Effector memory CD4-positive, alpha-beta T cell (primary cell): ENCODE results near the gene CATSPERE.
"Not testable (repeated sequence)": the region's sequence is repeated elsewhere in the genome, so short reads cannot be mapped to it uniquely, and the experiment has no call there.

Source experiments
- DNase-seq, 3 donors: peaks; one replicate each; pipeline ENCODE4 v3.0.0-alpha.2; 2020
- H3K27ac ChIP-seq: 2 replicates; pipeline ENCODE4 v1.7.0; 2013; ENCODE audit warnings: mild to moderate bottlenecking, low read length, moderate library complexity; ENCODE audit not compliant: insufficient read depth, poor library complexity, severe bottlenecking
- H3K27me3 ChIP-seq: replicated peaks from 2 replicates; pipeline ENCODE4 v1.7.0; 2013; ENCODE audit warnings: mild to moderate bottlenecking, low read length; ENCODE audit not compliant: insufficient read depth, control insufficient read depth, poor library complexity, severe bottlenecking
- H3K36me3 ChIP-seq: 2 replicates; pipeline ENCODE4 v1.7.0; 2013; ENCODE audit warnings: mild to moderate bottlenecking, low read length, moderate library complexity; ENCODE audit not compliant: control insufficient read depth, insufficient read depth
- H3K4me1 ChIP-seq: 2 replicates; pipeline ENCODE4 v1.7.0; 2013; ENCODE audit warnings: low read length, mild to moderate bottlenecking; ENCODE audit not compliant: control insufficient read depth, insufficient read depth, poor library complexity, severe bottlenecking
- H3K4me3 ChIP-seq: 2 replicates; pipeline ENCODE4 v1.7.0; 2013; ENCODE audit warnings: low read length, low read depth, mild to moderate bottlenecking; ENCODE audit not compliant: insufficient read depth, poor library complexity, severe bottlenecking
- H3K9me3 ChIP-seq: 2 replicates; pipeline ENCODE4 v1.7.0; 2013; ENCODE audit warnings: mild to moderate bottlenecking, low read length, moderate library complexity; ENCODE audit not compliant: control insufficient read depth

CATSPERE gene

GRCh38 chr1:244576259-244576892 is 115.3 kb downstream of the CATSPERE start:
- Histone ChIP-seq H3K27me3 (no peaks in the 10 kb centered on the region), H3K27ac (no peak overlapping the region), H3K4me1 (no peaks in the 10 kb centered on the region), H3K36me3 (no peaks in the 10 kb centered on the region), H3K9me3 (peaks cover 28% of the 10 kb centered on the region), H3K4me3 (no peak overlapping the region)
- no peak for DNase-seq

- peaks cover 28% of the 10 kb centered on the region for H3K9me3 ChIP-seq
- DNase-seq, H3K36me3 ChIP-seq, H3K4me3 ChIP-seq, H3K4me1 ChIP-seq, H3K27me3 ChIP-seq, H3K27ac ChIP-seq: not testable (repeated sequence)
Measured at GRCh38 chr1:244578205-244578604, 117.1 kb downstream of the CATSPERE start.

GRCh38 chr1:244583358-244583982 is 122.4 kb downstream of the CATSPERE start:
- Histone ChIP-seq H3K27me3 (no peaks in the 10 kb centered on the region), H3K4me1 (no peaks in the 10 kb centered on the region), H3K4me3 (no peak overlapping the region), H3K27ac (no peak overlapping the region), H3K9me3 (no peaks in the 10 kb centered on the region), H3K36me3 (no peaks in the 10 kb centered on the region)
- DNase-seq, result no peak

- H3K27ac ChIP-seq, result no peak overlapping the region
- no peaks in the 10 kb centered on the region for H3K9me3 ChIP-seq
- H3K4me1 ChIP-seq, result no peaks in the 10 kb centered on the region
- no peak overlapping the region for H3K4me3 ChIP-seq
- H3K36me3 ChIP-seq, result no peaks in the 10 kb centered on the region
- H3K27me3 ChIP-seq, result no peaks in the 10 kb centered on the region
- DNase-seq, result no peak
Measured at GRCh38 chr1:244585867-244586266, 124.8 kb downstream of the CATSPERE start.

GRCh38 chr1:244590670-244591069 is 129.6 kb downstream of the CATSPERE start:
- Histone ChIP-seq H3K27me3 (no peaks in the 10 kb centered on the region), H3K27ac (no peak overlapping the region), H3K4me3 (no peak overlapping the region), H3K9me3 (no peaks in the 10 kb centered on the region), H3K36me3 (no peaks in the 10 kb centered on the region), H3K4me1 (no peaks in the 10 kb centered on the region)
- no peak for DNase-seq

GRCh38 chr1:244598611-244599010 is 137.5 kb downstream of the CATSPERE start:
- Histone ChIP-seq H3K27me3 (no peaks in the 10 kb centered on the region), H3K4me3 (no peak overlapping the region), H3K4me1 (no peaks in the 10 kb centered on the region), H3K27ac (no peak overlapping the region), H3K36me3 (no peaks in the 10 kb centered on the region), H3K9me3 (no peaks in the 10 kb centered on the region)
- no peak for DNase-seq

GRCh38 chr1:244599937-244600350 is 138.9 kb downstream of the CATSPERE start:
- Histone ChIP-seq H3K4me3 (no peak overlapping the region), H3K36me3 (no peaks in the 10 kb centered on the region), H3K27me3 (no peaks in the 10 kb centered on the region), H3K4me1 (no peaks in the 10 kb centered on the region), H3K9me3 (no peaks in the 10 kb centered on the region), H3K27ac (no peak overlapping the region)
- DNase-seq, result peak in 1 of 3 donors; percentile 5

GRCh38 chr1:244601336-244601735 is 140.3 kb downstream of the CATSPERE start:
- no peaks in the 10 kb centered on the region for H3K36me3 ChIP-seq
- no peaks in the 10 kb centered on the region for H3K9me3 ChIP-seq
- H3K27me3 ChIP-seq, result no peaks in the 10 kb centered on the region
- H3K27ac ChIP-seq, result no peak overlapping the region
- H3K4me3 ChIP-seq, result no peak overlapping the region
- no peaks in the 10 kb centered on the region for H3K4me1 ChIP-seq
- DNase-seq, result no peak

- Histone ChIP-seq H3K36me3 (no peaks in the 10 kb centered on the region), H3K27me3 (no peaks in the 10 kb centered on the region), H3K4me3 (no peak overlapping the region), H3K27ac (no peak overlapping the region), H3K9me3 (no peaks in the 10 kb centered on the region), H3K4me1 (no peaks in the 10 kb centered on the region)
- no peak for DNase-seq
Measured at GRCh38 chr1:244603498-244603897, 142.4 kb downstream of the CATSPERE start.

- Histone ChIP-seq H3K36me3 (no peaks in the 10 kb centered on the region), H3K4me1 (no peaks in the 10 kb centered on the region), H3K27ac (no peak overlapping the region), H3K9me3 (no peaks in the 10 kb centered on the region), H3K27me3 (no peaks in the 10 kb centered on the region), H3K4me3 (no peak overlapping the region)
- DNase-seq, result no peak
Measured at GRCh38 chr1:244605835-244606370, 144.8 kb downstream of the CATSPERE start.
